Esophagus muscularis mucosa (tissue), 3 donors: Measurements from ENCODE around the gene PARD3B.

ENCODE experiments used
- POLR2A ChIP-seq: fragments of 450-650 bp; IDR thresholded peaks from one replicate; pipeline ENCODE4 v1.6.1; 2017; ENCODE audit warnings: antibody characterized with exemption, moderate library complexity, mild to moderate bottlenecking, low read depth
- POLR2AphosphoS5 ChIP-seq, 2 donors: sonication (generic); formaldehyde crosslinking; IDR thresholded peaks; one replicate each; pipeline ENCODE4 v1.6.1; 2017; ENCODE audit warnings: antibody characterized with exemption in 2 of 2
- TF ChIP-seq, protein P1 (sequence below), 3 experiments: fragments of 200-600 bp in 2 of 3; fragments of 450-650 bp in 1 of 3; sonication (generic) in 2 of 3; IDR thresholded peaks; one replicate each; pipeline ENCODE4 v1.5.1; 2017 to 2019; ENCODE audit warnings: antibody characterized with exemption in 3 of 3, mild to moderate bottlenecking in 2 of 3, moderate library complexity in 1 of 3

DNA sequence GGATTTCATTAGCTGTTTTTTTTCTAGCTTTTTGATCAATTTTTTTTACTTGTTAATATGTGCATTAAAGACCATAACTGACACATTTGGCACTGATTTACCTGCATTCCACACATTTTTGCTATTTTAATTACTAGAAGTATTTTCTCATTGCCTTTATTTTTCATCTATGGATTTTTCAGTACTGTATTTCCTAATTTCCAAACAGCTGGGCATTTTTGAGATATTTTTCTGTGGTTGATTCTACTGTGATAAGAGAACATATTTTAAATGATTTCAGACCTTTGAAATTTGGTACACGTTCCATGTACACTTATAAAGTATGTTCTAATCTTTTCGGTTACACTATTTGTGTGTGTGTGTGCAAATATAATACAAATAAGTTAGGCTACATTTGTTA is 135.3 kb downstream of the PARD3B start:
- TF ChIP-seq POLR2A (no peak), POLR2AphosphoS5 (IDR thresholded peaks at IDR 0.05) (no peak)
- TF ChIP-seq, protein P1, sequence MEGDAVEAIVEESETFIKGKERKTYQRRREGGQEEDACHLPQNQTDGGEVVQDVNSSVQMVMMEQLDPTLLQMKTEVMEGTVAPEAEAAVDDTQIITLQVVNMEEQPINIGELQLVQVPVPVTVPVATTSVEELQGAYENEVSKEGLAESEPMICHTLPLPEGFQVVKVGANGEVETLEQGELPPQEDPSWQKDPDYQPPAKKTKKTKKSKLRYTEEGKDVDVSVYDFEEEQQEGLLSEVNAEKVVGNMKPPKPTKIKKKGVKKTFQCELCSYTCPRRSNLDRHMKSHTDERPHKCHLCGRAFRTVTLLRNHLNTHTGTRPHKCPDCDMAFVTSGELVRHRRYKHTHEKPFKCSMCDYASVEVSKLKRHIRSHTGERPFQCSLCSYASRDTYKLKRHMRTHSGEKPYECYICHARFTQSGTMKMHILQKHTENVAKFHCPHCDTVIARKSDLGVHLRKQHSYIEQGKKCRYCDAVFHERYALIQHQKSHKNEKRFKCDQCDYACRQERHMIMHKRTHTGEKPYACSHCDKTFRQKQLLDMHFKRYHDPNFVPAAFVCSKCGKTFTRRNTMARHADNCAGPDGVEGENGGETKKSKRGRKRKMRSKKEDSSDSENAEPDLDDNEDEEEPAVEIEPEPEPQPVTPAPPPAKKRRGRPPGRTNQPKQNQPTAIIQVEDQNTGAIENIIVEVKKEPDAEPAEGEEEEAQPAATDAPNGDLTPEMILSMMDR (IDR thresholded peaks at IDR 0.05): no peak
